GM18868 (cell line): Measurements from ENCODE around the gene POLE3.
"Not testable (repeated sequence)": the region's sequence is repeated elsewhere in the genome, so short reads cannot be mapped to it uniquely, and the experiment has no call there.

ENCODE experiments used
- ATAC-seq: cut with Tn5 transposase; IDR thresholded peaks from one replicate; pipeline ENCODE4 v1.9.1; 2021; ENCODE audit warnings: mild to moderate bottlenecking, moderate library complexity; ENCODE audit not compliant: unreplicated experiment

The POLE3 gene

DNA sequence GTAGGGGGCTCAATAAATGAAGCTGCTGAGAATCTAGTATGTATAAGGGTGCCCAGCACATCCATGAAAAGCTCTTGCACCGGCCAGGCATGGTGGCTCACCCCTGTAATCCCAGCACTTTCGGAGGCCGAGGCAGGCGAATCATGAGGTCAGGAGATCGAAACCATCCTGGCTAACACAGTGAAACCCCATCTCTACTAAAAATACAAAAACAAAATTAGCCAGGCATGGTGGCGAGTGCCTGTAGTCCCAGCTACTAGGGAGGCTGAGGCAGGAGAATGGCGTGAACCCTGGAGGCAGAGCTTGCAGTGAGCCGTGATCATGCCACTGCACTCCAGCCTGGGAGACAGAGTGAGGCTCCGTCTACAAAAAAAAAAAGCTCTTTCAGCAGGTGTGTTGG lies 4.1 kb downstream of the POLE3 start:
- not testable (repeated sequence) for ATAC-seq

GRCh38 chr9:113403646-113404045 lies 6.8 kb downstream of the POLE3 start:
- ATAC-seq: no peak

GRCh38 chr9:113401027-113401792 lies 9.3 kb downstream of the POLE3 start, which contains the start of gene ALAD:
ALAD (minus strand) TSS chr9:113401284; CDS start chr9:113393559, 7,725 bp downstream.
- peak; percentile 99 for ATAC-seq

DNA sequence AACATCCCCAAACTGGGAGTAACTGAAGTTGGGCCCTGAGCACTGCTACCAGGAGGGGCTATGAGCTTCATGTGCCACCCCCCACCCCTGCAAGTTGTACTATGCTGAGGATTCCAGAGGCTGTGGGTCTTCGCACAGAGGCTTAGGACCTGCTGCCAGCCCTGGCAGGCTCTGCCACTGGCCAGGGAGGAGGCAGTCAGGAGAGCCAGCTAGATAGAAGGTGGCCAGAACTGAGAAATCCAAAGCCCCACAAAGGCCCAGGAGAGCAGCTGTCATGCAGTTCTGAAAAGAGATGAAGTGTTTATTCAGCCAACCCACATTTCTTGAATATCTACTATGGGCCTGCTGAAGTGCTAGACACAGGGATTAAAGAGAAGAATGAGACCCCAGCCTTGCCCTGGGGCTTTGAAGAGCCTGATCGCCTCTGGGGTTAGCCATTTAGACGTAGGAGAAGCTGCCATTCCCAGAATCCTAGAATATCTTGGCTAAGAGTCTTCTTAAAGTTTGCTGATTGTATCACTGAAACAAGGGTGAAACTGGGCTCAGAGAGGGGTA lies 10.8 kb downstream of the POLE3 start:
- ATAC-seq: no peak

DNA sequence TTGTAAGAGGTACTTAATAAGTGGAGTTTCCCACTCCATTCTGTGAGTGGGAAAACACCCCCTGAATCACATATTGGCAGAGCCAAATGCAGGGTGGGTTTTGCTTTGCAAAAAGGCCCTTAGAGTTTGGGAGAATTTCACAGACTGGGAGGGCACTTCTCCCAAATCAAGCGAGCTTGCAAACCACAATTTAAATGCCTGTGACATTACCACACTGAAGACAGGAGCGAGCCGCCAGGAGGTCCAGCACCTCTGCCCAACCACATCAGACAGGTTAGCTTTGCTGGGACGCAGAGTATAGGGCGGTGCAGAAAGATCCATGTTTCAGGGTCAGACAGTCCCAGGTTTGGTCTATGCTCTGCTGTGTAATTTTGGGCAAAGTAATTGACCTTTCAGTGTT lies 11.7 kb downstream of the POLE3 start:
- ATAC-seq: no peak

GRCh38 chr9:113397203-113397631 lies 13.3 kb downstream of the POLE3 start:
- no peak for ATAC-seq

DNA sequence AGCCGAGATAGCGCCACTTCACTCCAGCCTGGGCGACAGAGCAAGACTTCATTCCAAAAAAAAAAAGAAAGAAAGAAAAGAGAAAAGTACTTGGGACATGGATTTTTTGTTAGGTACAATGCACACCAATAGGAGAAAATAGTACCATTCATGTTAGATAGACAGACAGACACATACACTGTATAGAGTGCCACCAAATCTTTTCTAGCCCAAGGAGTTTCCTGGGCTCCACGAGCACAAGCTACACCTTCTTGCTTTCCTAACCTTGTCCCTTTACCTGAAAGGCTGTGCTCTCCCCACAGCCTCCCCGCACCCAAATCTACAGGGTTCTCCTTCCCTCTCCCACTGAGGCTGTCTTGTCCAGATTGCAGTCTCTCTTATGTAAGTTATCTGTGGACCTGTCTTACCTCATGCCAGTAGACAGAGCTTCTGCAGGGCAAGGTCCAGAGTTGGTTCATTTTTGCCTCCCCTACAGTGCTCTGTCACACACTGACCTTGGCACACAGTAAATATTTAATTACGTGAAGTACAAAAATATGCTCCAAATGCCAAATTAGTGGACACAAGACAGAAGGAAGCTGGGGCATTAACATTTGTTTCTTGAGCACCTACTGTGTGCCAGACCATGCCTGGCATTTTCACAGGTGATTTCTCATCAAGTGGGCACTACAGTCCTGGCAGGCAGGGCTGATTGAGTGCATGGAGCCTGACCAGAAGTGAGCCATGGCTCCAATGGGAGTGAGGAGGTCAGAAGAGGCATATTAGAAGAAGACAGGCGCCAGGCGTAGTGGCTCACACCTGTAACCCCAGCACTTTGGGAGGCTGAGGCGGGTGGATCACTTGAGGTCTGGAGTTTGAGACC lies 15.2 kb downstream of the POLE3 start:
- ATAC-seq: no peak

DNA sequence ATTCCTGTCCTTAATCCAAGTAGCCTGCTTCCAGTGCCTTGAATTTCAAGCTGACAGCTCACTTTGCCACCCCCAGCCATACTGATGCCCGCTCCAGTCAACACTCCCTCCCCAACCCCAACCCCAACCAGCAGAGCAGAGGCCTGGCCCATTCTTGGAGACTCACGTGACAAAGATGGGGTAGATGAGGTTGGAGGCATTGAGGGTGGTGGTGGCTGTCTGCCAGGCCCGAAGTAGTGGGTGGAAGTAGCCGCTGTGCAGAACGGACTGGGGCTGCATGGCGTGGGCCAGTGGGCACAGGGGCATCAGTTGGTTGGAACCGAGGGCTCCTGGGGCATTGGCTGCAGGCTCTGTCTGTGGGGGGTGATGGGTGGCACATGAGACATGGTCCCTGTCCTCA lies 17.2 kb downstream of the POLE3 start:
- ATAC-seq: no peak

GRCh38 chr9:113391917-113392316 lies 18.6 kb downstream of the POLE3 start:
- ATAC-seq: no peak

DNA sequence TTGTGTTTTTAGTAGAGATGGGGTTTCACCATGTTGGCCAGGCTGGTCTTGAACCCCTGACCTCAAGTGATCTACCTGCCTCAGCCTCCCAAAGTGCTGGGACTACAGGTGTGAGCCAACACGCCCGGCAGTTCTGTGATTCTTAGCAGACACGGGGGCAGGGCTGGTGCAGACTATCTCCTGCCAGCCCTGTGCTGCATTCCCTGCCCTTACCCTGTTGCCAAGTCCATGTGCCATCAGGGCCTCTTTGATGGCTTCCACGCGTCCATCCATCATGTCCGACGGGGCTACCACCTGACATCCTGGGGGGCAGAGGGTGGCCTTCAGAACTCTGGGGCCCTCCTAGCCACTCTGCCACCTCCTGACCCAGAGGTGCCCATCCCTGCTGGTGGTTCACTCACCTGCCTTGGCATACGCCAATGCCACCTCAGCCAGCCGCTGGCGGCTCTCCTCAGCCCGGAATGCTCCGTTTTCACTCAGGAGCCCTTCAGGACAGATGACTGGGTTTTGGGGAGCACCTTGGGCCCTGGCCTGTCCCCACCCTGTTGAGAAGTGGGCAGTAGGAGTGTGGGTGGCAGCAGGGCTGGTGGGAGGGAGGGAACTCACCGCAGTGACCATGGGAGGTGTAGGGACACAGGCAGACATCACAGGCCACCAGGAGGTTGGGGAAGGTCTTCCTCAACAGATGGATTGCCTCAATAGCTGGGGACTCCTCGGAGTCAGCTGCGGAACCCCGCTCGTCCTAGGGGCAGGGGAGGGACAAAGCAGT lies 20.1 kb downstream of the POLE3 start:
- no peak for ATAC-seq

GRCh38 chr9:113389451-113389850 lies 21.0 kb downstream of the POLE3 start:
- ATAC-seq: no peak

GRCh38 chr9:113388833-113389232 lies 21.6 kb downstream of the POLE3 start:
- no peak for ATAC-seq

DNA sequence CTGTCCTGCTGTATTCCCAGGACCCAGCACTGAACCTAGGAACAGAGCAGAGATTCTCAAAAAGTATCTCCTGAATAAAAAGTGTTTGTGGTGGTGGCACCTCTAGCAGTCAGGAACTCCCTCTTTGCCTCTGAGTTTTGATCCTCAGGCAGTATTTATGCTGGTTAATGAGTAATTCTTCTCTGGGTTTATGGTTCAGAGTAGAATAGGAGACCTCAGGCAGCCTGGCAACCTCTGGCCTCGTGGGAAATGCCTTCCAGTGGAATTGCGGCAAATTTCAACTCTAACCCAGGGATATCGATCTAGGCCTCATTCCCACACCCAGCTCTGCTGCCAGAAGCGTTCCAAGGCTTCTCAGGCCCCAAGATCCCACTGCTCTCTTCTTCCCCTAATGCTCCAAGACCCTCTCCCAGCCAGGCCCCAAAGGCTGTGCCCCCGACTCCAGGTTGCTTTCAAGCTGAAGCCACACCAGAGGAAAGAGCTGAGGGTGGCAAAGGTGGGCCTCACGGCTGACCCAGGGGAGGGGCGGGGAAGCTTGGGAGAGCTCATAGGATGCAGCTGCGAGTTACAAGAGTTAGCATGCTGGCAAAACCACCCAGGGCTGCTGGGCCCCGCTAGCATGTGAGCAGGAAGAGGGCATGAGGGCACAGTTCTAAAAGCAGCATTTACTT lies 22.8 kb downstream of the POLE3 start:
- ATAC-seq: no peak

- ATAC-seq: no peak
These were observed 23.7 kb downstream of the POLE3 start for GRCh38 chr9:113386571-113387393.

DNA sequence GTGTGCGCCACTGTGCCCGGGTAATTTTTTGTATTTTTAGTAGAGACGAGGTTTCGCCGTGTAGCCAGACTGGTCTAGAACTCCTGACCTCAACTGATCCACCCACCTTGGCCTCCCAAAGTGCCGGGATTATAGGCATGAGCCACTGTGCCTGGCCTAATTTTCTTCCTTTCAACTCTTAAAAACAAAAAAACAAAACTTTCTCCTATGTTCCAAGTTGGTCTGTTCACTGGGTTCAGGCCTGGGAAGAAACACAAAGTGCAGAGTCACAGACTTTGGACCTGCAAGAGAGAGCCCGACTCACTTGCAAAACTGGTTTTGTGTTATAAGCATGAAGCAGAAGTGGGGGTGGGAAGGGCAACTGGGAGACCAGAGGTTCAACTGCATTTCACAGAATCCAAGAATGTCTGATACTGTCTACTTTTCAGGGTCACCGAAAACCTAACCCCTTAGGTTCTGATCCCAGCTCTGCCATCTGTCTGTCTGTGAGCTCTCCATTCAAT lies 28.5 kb downstream of the POLE3 start:
- no peak for ATAC-seq

GRCh38 chr9:113381441-113381840 lies 29.0 kb downstream of the POLE3 start:
- not testable (repeated sequence) for ATAC-seq

DNA sequence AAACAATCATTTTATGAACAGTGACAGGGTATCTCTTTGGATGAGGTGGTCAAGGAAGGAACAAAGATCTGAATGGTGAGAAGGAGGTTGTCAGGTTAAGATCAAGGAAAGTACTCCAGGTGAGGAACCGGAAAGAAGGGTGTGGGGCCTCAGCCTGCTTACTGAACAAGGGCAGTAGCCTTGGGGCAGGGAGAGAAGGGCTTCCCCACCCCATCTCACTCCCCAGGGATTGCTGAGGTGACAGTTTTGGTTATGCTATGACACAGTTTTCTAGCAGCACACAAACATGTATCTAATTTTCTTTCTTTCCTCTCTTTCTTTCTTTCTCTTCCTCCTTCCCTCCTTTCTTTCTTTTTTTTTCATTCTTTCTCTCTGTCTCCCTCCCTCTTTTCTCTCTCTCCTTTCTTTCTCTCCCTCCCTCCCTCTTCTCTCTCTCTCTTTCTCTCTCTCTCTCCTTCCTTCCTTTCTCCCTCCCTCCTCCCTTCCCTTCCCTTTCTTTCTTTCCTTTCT lies 29.6 kb downstream of the POLE3 start:
- ATAC-seq: peak; percentile 80

DNA sequence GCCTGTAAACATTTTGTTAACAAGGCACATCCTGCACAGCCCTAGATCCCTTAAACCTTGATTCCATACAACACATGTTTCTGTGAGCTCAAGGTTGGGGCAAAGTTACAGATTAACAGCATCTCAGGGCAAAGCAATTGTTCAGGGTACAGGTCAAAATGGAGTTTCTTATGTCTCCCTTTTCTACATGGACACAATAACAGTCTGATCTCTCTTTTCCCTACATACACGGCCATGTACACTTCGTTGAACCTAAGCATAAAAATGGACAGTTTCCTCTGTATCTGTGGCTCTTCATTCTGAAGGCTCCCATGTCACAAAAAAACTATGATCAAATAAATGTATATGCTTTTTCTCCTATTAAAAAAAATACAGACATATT lies 30.7 kb downstream of the POLE3 start:
- not testable (repeated sequence) for ATAC-seq
